CD4-positive, alpha-beta T cell (primary cell): Measurements from ENCODE around the gene MYO9B. TPM values are rescaled to one million over a fixed set of nuclear protein-coding genes. Genes with fewer than 3 reads are reported as not detected.
"Not testable (repeated sequence)": the region's sequence is repeated elsewhere in the genome, so short reads cannot be mapped to it uniquely, and the experiment has no call there.

ENCODE experiments used
- ATAC-seq: fragments of 200-7000 bp; cut with Tn5 transposase; one replicate; pipeline ENCODE4 v1.10.0; 2022; ENCODE audit warnings: mild to moderate bottlenecking; ENCODE audit not compliant: poor library complexity
- CTCF ChIA-PET: fragments of 350-600 bp; sonication (Branson Sonifier 250); formaldehyde crosslinking; loops from one replicate; lab custom pipeline; 2021; ENCODE audit warnings: antibody characterized with exemption, inconsistent platforms; lab: Charles Lee
- POLR2A ChIA-PET: fragments of 350-600 bp; sonication (Branson Sonifier 250); formaldehyde crosslinking; loops from one replicate; lab custom pipeline; 2021; ENCODE audit warnings: antibody characterized with exemption, inconsistent platforms; lab: Charles Lee
- DNase-seq, 14 experiments: peaks; one replicate each; pipeline ENCODE4 v3.0.0-alpha.2; 2013 to 2020; ENCODE audit warnings: mixed read lengths in 2 of 14
- H3K27ac ChIP-seq, 2 donors: one replicate each; pipeline versions ENCODE4 v1.5.1 to v1.7.0; 2013; ENCODE audit warnings: low read length in 2 of 2, low read depth in 1 of 2, mild to moderate bottlenecking in 1 of 2
- H3K27me3 ChIP-seq, 2 experiments: 1 replicate in 1 of 2; 2 replicates in 1 of 2; pipeline versions ENCODE4 v1.6.1 to v1.7.0; 2013; ENCODE audit warnings: low read length in 2 of 2, control low read depth in 1 of 2, mild to moderate bottlenecking in 1 of 2, moderate library complexity in 1 of 2; ENCODE audit not compliant: insufficient read depth in 2 of 2, control insufficient read depth in 1 of 2
- H3K36me3 ChIP-seq: one replicate; pipeline ENCODE4 v1.6.1; 2013; ENCODE audit warnings: low read length, control low read depth; ENCODE audit not compliant: insufficient read depth
- H3K4me1 ChIP-seq: one replicate; pipeline ENCODE4 v1.6.1; 2013; ENCODE audit warnings: low read length, control low read depth; ENCODE audit not compliant: insufficient read depth
- H3K4me3 ChIP-seq: one replicate; pipeline ENCODE4 v1.5.1; 2013; ENCODE audit warnings: mild to moderate bottlenecking, low read length, moderate library complexity
- H3K9me3 ChIP-seq, 2 experiments: 1 replicate in 1 of 2; 2 replicates in 1 of 2; pipeline versions ENCODE4 v1.6.1 to v1.7.0; 2013; ENCODE audit warnings: low read length in 2 of 2, mild to moderate bottlenecking in 2 of 2, control low read depth in 1 of 2, moderate library complexity in 1 of 2; ENCODE audit not compliant: control insufficient read depth in 1 of 2, insufficient read depth in 1 of 2
- H3K27ac Mint-ChIP-seq: one replicate; pipeline ENCODE4 v1.8.0; 2020; ENCODE audit warnings: mixed read lengths
- H3K27me3 Mint-ChIP-seq: one replicate; pipeline ENCODE4 v1.8.0; 2021; ENCODE audit warnings: mixed read lengths
- H3K36me3 Mint-ChIP-seq: one replicate; pipeline ENCODE4 v1.8.0; 2021; ENCODE audit warnings: low read depth, mixed read lengths
- H3K4me1 Mint-ChIP-seq: one replicate; pipeline ENCODE4 v1.8.0; 2021; ENCODE audit warnings: low read depth, mixed read lengths
- H3K4me3 Mint-ChIP-seq: one replicate; pipeline ENCODE4 v1.8.0; 2020; ENCODE audit warnings: mild to moderate bottlenecking, mixed read lengths
- H3K9me3 Mint-ChIP-seq: one replicate; pipeline ENCODE4 v1.8.0; 2020; ENCODE audit warnings: mixed read lengths
- intact Hi-C, 2 experiments: fragments of 100-400 bp; cut with DNase I in 1 of 2; cut with micrococcal nuclease in 1 of 2; formaldehyde crosslinking; loops; one replicate each; pipeline versions ENCODE4 v1.15.1 to v1.9.0; 2023 to 2025; cut with DNase I, micrococcal nuclease
- total RNA-seq, 174 experiments: library from RNA in 2 of 174; stranded (reverse) in 2 of 174; gene quantifications; one replicate each; pipeline ENCODE4 v1.2.3 and lab custom pipeline; 2021 to 2026
- TF ChIP-seq, protein P1 (sequence below): fragments of 200-600 bp; IDR thresholded peaks from one replicate; pipeline ENCODE4 v1.8.0; 2022; ENCODE audit warnings: antibody characterized with exemption, mild to moderate bottlenecking

The MYO9B gene
- total RNA-seq, 2 experiments from 2014 or later: 176 to 184 TPM

GRCh38 chr19:17185590-17185989, 110.0 kb downstream of the MYO9B start:
- Histone ChIP-seq H3K36me3 (peaks cover 62% of the 10 kb centered on the region), H3K27me3 (no peaks in the 10 kb centered on the region), H3K4me1 (peaks cover 35% of the 10 kb centered on the region), H3K4me3 (no peak overlapping the region), H3K27ac (no peak overlapping the region), H3K9me3 (no peaks in the 10 kb centered on the region)
- intact Hi-C loops: loop anchor here in 1 of 2 experiments (10.0 kb wide), 1 partner anchor 61 kb away; no protein-coding TSS in a partner anchor
- ChIA-PET CTCF (no interaction called here), POLR2A (interaction anchor here (4.0 kb wide), 1 partner anchor 29 kb away, joined by 36 read pairs; the partner anchor contains the start of gene USE1)
- H3K4me3 Mint-ChIP-seq: no peak overlapping the region
- no peaks in the 10 kb centered on the region for H3K27me3 Mint-ChIP-seq
- H3K27ac Mint-ChIP-seq: peak overlapping the region; percentile 27
- H3K4me1 Mint-ChIP-seq: peaks cover 19% of the 10 kb centered on the region
- H3K36me3 Mint-ChIP-seq: peaks cover 66% of the 10 kb centered on the region
- TF ChIP-seq, protein P1, sequence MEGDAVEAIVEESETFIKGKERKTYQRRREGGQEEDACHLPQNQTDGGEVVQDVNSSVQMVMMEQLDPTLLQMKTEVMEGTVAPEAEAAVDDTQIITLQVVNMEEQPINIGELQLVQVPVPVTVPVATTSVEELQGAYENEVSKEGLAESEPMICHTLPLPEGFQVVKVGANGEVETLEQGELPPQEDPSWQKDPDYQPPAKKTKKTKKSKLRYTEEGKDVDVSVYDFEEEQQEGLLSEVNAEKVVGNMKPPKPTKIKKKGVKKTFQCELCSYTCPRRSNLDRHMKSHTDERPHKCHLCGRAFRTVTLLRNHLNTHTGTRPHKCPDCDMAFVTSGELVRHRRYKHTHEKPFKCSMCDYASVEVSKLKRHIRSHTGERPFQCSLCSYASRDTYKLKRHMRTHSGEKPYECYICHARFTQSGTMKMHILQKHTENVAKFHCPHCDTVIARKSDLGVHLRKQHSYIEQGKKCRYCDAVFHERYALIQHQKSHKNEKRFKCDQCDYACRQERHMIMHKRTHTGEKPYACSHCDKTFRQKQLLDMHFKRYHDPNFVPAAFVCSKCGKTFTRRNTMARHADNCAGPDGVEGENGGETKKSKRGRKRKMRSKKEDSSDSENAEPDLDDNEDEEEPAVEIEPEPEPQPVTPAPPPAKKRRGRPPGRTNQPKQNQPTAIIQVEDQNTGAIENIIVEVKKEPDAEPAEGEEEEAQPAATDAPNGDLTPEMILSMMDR: no peak
- ATAC-seq: no peak
- H3K9me3 Mint-ChIP-seq: no peaks in the 10 kb centered on the region
- DNase-seq: no peak

GRCh38 chr19:17191736-17192135, 116.2 kb downstream of the MYO9B start:
- peaks cover 85% of the 10 kb centered on the region for H3K36me3 ChIP-seq
- H3K27me3 ChIP-seq, CTCF ChIA-PET, ATAC-seq, H3K4me1 Mint-ChIP-seq, H3K9me3 Mint-ChIP-seq, DNase-seq, H3K4me3 Mint-ChIP-seq, H3K27me3 Mint-ChIP-seq, H3K4me3 ChIP-seq, H3K27ac ChIP-seq, H3K27ac Mint-ChIP-seq, intact Hi-C loops, POLR2A ChIA-PET, H3K9me3 ChIP-seq, H3K4me1 ChIP-seq: not testable (repeated sequence)
- peaks cover 77% of the 10 kb centered on the region for H3K36me3 Mint-ChIP-seq

DNA sequence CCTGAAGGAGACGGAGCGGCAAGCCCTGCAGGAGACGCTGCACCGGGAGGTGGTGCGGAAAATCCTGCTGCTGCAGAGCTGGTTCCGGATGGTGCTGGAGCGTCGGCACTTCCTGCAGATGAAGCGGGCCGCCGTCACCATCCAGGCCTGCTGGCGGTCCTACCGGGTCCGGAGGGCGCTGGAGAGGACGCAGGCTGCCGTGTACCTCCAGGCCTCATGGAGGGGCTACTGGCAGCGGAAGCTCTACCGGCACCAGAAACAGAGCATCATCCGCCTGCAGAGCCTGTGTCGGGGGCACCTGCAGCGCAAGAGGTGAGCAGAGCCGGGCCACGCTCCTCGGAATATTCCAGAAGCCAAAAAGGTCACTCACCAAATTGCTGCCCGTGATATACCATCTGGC, 117.2 kb downstream of the MYO9B start:
- POLR2A ChIA-PET: no interaction called here
- Mint-ChIP-seq H3K4me3 (no peak overlapping the region), H3K36me3 (peaks cover 78% of the 10 kb centered on the region), H3K4me1 (no peaks in the 10 kb centered on the region), H3K27me3 (no peaks in the 10 kb centered on the region), H3K27ac (no peak overlapping the region), H3K9me3 (no peaks in the 10 kb centered on the region)
- H3K36me3 ChIP-seq: peaks cover 84% of the 10 kb centered on the region
- H3K4me3 ChIP-seq: no peak overlapping the region
- intact Hi-C loops: no loop called here
- ATAC-seq (no peak), DNase-seq (no peak)
- CTCF ChIA-PET: no interaction called here
- no peak overlapping the region for H3K27ac ChIP-seq
- no peaks in the 10 kb centered on the region for H3K9me3 ChIP-seq
- TF ChIP-seq, protein P1: no peak
- H3K27me3 ChIP-seq: no peaks in the 10 kb centered on the region
- H3K4me1 ChIP-seq: no peaks in the 10 kb centered on the region

DNA sequence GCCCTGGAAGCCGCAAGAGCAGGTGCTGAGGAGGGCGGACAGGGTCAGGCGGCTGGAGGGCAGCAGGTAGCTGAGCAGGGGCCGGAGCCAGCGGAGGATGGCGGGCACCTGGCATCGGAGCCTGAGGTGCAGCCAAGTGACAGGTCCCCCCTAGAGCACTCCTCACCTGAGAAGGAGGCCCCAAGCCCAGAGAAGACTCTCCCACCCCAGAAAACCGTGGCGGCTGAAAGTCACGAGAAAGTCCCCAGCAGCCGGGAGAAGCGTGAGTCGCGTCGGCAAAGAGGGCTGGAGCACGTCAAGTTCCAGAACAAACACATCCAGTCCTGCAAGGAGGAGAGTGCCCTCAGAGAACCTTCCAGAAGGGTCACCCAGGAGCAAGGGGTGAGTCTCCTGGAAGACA, 119.0 kb downstream of the MYO9B start:
- Histone ChIP-seq H3K4me3 (no peak overlapping the region), H3K27ac (no peak overlapping the region), H3K36me3 (peaks cover 81% of the 10 kb centered on the region), H3K4me1 (no peaks in the 10 kb centered on the region), H3K27me3 (no peaks in the 10 kb centered on the region), H3K9me3 (no peaks in the 10 kb centered on the region)
- no peaks in the 10 kb centered on the region for H3K27me3 Mint-ChIP-seq
- POLR2A ChIA-PET: no interaction called here
- H3K36me3 Mint-ChIP-seq: peaks cover 79% of the 10 kb centered on the region
- intact Hi-C loops: no loop called here
- TF ChIP-seq, protein P1: no peak
- no peaks in the 10 kb centered on the region for H3K9me3 Mint-ChIP-seq
- H3K27ac Mint-ChIP-seq: no peak overlapping the region
- no peak overlapping the region for H3K4me3 Mint-ChIP-seq
- ATAC-seq (no peak), DNase-seq (no peak)
- H3K4me1 Mint-ChIP-seq: no peaks in the 10 kb centered on the region
- CTCF ChIA-PET: no interaction called here
